ENCODE measurements around the gene BAIAP3. TPM values are rescaled to one million over a fixed set of nuclear protein-coding genes. Genes with fewer than 3 reads are reported as not detected.
A peak's percentile ranks its signal among the peaks of the same experiment; 100 is the strongest.

BAIAP3 gene
- total and polyA plus RNA-seq, 10 of the 15 experiments (the other 5 are each of a cell fraction or from before 2014, with no cell fraction given), result 0.03 to 0.56 (median 0.17) TPM; not detected in 3

GRCh38 chr16:1363501-1364041, 30.1 kb downstream of the BAIAP3 start:
- DNase-seq (ENCODE audit: low read depth, low spot score) (no peak), ATAC-seq (peak; percentile 100), FAIRE-seq (peak; percentile 72)
- Histone ChIP-seq H3K4me1 (ENCODE audit: control insufficient read depth, insufficient read depth, low read length) (no peaks in the 10 kb centered on the region), H2AFZ (ENCODE audit: control insufficient read depth, low read depth, low read length) (no peak overlapping the region), H3K27ac (ENCODE audit: control insufficient read depth, insufficient read depth) (no peak overlapping the region), H3K79me2 (ENCODE audit: control insufficient read depth, insufficient read depth, low read length) (no peaks in the 10 kb centered on the region), H3K4me3 (no peak overlapping the region), H3K36me3 (ENCODE audit: control insufficient read depth in 2 of 2, insufficient read depth in 2 of 2, low read length in 1 of 2) (peaks cover 16 to 28% of the 10 kb centered on the region in 2 experiments), H3K9me3 (replicated peaks; ENCODE audit: control insufficient read depth, insufficient read depth, low read length) (no peaks in the 10 kb centered on the region), H3K4me2 (ENCODE audit: control insufficient read depth, insufficient read depth) (no peak overlapping the region), H3K27me3 (replicated peaks in 1 of 2; ENCODE audit: control insufficient read depth in 2 of 2, insufficient read depth in 2 of 2, low read length in 1 of 2) (no peaks in the 10 kb centered on the region), H3K9ac (ENCODE audit: control insufficient read depth, insufficient read depth, low read length) (no peak overlapping the region), H4K20me1 (ENCODE audit: control insufficient read depth, insufficient read depth) (no peaks in the 10 kb centered on the region)
- SMC1A ChIA-PET (ENCODE audit: uncharacterized antibody, unreplicated experiment), result interaction anchor here (0.9 to 1.5 kb wide), 5 partner anchors 53 to 360 kb away, joined by 3 to 4 read pairs (median 3); no protein-coding TSS in a partner anchor
- BruUV-seq (replicated peaks), result TSS peak; percentile 59
- RAD21 ChIA-PET (ENCODE audit: unreplicated experiment), result interaction anchor here (1.0 to 1.4 kb wide), 3 partner anchors 50 to 96 kb away, joined by 3 to 5 read pairs (median 3); partner anchors contain the start of gene UNKL
- CTCF ChIA-PET, result interaction anchor here (0.6 to 2.1 kb wide), 16 partner anchors 8 to 419 kb away, joined by 3 to 11 read pairs (median 4); partner anchors contain the start of genes CCDC154, NUBP2 and SPSB3
- 54% methylated on average over 18 of the region's 18 CpGs for WGBS (ENCODE audit: insufficient coverage, insufficient replicate concordance, low lambda C conversion rate, missing lambda C conversion rate)
- POLR2A ChIA-PET, result no interaction called here
- in situ Hi-C loops (cut with MboI) (no loop called here), intact Hi-C loops (cut with micrococcal nuclease; ENCODE audit: unreplicated experiment) (no loop called here)
- TF ChIP-seq JUNB (IDR thresholded peaks at IDR 0.05) (no peak), POLR2AphosphoS2 (IDR thresholded peaks at IDR 0.05; ENCODE audit: low read depth, low read length) (no peak), SUZ12 (IDR thresholded peaks at IDR 0.05; ENCODE audit: unreplicated experiment) (no peak), KAT2A (conservative IDR thresholded peaks at IDR 0.05; ENCODE audit: control insufficient read depth, low read depth, low read length) (no peak), CBX3 (IDR thresholded peaks at IDR 0.05; ENCODE audit: borderline replicate concordance, low read depth) (no peak), SREBF1 (IDR thresholded peaks at IDR 0.05; ENCODE audit: low read length) (no peak), MYC (IDR thresholded peaks at IDR 0.05; ENCODE audit: insufficient read depth, insufficient read length, insufficient replicate concordance, low read length, severe bottlenecking) (no peak), TCF12 (IDR thresholded peaks at IDR 0.05; ENCODE audit: low read depth, low read length) (no peak), GATAD2B (conservative IDR thresholded peaks at IDR 0.05; ENCODE audit: low read depth) (no peak), SMARCA5 (IDR thresholded peaks at IDR 0.05) (peak; percentile 81), ZBTB40 (IDR thresholded peaks at IDR 0.05; ENCODE audit: borderline replicate concordance) (no peak), MLLT1 (IDR thresholded peaks at IDR 0.05) (no peak), SUPT20H (IDR thresholded peaks at IDR 0.05; ENCODE audit: borderline replicate concordance, control insufficient read depth, low read depth, low read length) (no peak), BCL3 (IDR thresholded peaks at IDR 0.05; ENCODE audit: borderline replicate concordance, insufficient read depth, low read depth, low read length, poor library complexity, severe bottlenecking) (no peak), TCF7 (IDR thresholded peaks at IDR 0.05; ENCODE audit: borderline replicate concordance) (no peak), ZSCAN29 (IDR thresholded peaks at IDR 0.05) (no peak), ZZZ3 (IDR thresholded peaks at IDR 0.05; ENCODE audit: control insufficient read depth, insufficient read length, low read depth) (no peak)
